Psoas muscle (tissue), 8 donors: ENCODE data around the gene TNF. TPM values are rescaled to one million over a fixed set of nuclear protein-coding genes. Genes with fewer than 3 reads are reported as not detected.

ENCODE experiments used
- ATAC-seq, 4 donors: fragments of 200-7000 bp; cut with Tn5 transposase; one replicate each; pipeline ENCODE4 v1.9.1; 2020; ENCODE audit warnings: moderate library complexity in 3 of 4, mild to moderate bottlenecking in 2 of 4
- DNase-seq, 2 donors: peaks; one replicate each; pipeline ENCODE4 v3.0.0-alpha.2; 2020
- H3K27ac ChIP-seq: fragments of 200-600 bp; one replicate; pipeline ENCODE4 v1.8.0; 2022
- H3K27me3 ChIP-seq, 3 donors: fragments of 200-600 bp in 1 of 3; one replicate each; pipeline versions ENCODE4 v1.6.1 to v1.8.0; 2013 to 2022; ENCODE audit warnings: low read length in 2 of 3, mild to moderate bottlenecking in 2 of 3, moderate library complexity in 1 of 3; ENCODE audit not compliant: insufficient read depth in 3 of 3
- H3K36me3 ChIP-seq, 2 donors: fragments of 200-600 bp in 1 of 2; one replicate each; pipeline versions ENCODE4 v1.6.1 to v1.8.0; 2013 to 2022; ENCODE audit warnings: low read depth in 1 of 2, mild to moderate bottlenecking in 1 of 2, moderate library complexity in 1 of 2; ENCODE audit not compliant: insufficient read depth in 1 of 2
- H3K4me1 ChIP-seq: fragments of 200-600 bp; one replicate; pipeline ENCODE4 v1.8.0; 2022
- H3K4me3 ChIP-seq: fragments of 200-600 bp; one replicate; pipeline ENCODE4 v1.8.0; 2022; ENCODE audit warnings: mild to moderate bottlenecking
- H3K9me3 ChIP-seq: fragments of 200-600 bp; one replicate; pipeline ENCODE4 v1.8.0; 2022
- CTCF ChIP-seq: fragments of 200-600 bp; IDR thresholded peaks from one replicate; pipeline ENCODE4 v1.8.0; 2022; ENCODE audit warnings: antibody characterized with exemption
- WGBS, 3 donors: extraction: QIAGEN DNeasy Blood & Tissue Kit; methylation state at CpG; one replicate each; pipeline versions ENCODE4 v1.1.6 to v1.1.7; 2013; 5-methylcytosine and 5-hydroxymethylcytosine counted together
- intact Hi-C, 2 donors: fragments of 100-400 bp; cut with DNase I; formaldehyde crosslinking; loops; one replicate each; pipeline versions ENCODE4 v1.11.0 to v1.14.2; 2022
- polyA plus RNA-seq, 3 donors: library from polyadenylated mRNA; stranded (reverse); fragments of 200-250 nt; gene quantifications; one replicate each; pipeline ENCODE4 v1.2.3, GENCODE V29; 2013
- total RNA-seq, 4 donors: library from RNA; stranded (reverse); fragmentation: NEBNext Ultra II Directional in 2 of 4; extraction: Animal tissue kit (Norgen Biotek cat#: 25700) in 2 of 4; gene quantifications; one replicate each; pipeline versions ENCODE4 v1.2.1 to v1.2.4, GENCODE V29; 2021 to 2023
- donor health status: healthy with polysubstance abuse.
- donor health status: DM: no; HTN: no; CAD: no; lungs with moderate emphysema.
- donor health status: Bipolar disorder and iron deficiency.
- donor health status: healthy.
- donor health status: DM: yes; HTN: yes; CAD: no.
- donor health status: DM: no; HTN: no; CAD: no.
- donor health status: DM: no; HTN: no; CAD: no.
- donor health status: DM: yes; HTN: yes; CAD: no.

The TNF gene
- total and polyA plus RNA-seq, 7 donors: 0.09 to 0.81 (median 0.34) TPM; not detected in 2

DNA sequence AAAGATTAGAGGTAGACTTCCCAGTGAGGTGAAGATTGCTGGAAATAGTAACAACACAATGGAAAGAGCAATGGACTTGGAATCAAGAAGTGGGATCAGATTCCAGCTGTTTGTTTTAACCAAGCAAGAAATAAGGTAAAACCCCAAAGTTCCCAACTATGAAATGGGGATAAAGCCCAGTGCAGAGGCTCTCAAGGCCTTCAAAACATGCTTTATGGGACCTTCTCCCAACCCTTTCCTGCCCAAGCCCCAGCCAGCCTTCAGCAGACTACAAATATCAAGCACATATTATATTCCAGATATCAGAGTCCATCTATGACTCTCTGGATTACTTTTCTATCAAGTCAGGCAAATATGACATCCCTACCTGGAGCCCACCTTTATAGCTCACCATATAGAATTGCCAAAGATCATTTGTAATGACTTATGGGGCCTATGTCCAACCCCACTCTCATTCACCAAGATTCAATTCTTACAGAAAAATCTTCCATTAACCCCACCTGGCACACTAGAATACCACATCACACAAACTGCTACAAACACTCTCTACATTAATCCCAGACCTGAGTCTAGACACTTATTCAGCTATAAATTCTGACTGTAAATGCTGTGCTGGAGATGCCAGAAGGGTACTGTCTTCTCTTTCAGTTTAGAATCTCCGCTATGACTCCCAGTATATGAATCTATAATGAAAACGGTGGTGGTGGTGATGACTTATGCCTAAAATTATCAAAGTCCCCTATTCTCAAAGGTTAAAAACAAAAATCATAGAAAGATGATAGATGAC, 39.6 kb upstream of the TNF start:
- Histone ChIP-seq H3K4me3 (no peak overlapping the region), H3K27me3 (no peaks in the 10 kb centered on the region), H3K27ac (no peak overlapping the region), H3K9me3 (no peaks in the 10 kb centered on the region), H3K4me1 (peaks cover 20% of the 10 kb centered on the region), H3K36me3 (peaks cover 42 to 97% of the 10 kb centered on the region in 2 donors)
- ATAC-seq: no peak
- 32 to 38% (median 37%) methylated on average over 2 of the region's 2 CpGs for WGBS, 3 donors
- intact Hi-C loops: no loop called here
- TF ChIP-seq CTCF: no peak
- DNase-seq: no peak

GRCh38 chr6:31538805-31539400, 36.5 kb upstream of the TNF start:
- Histone ChIP-seq H3K4me1 (peaks cover 29% of the 10 kb centered on the region), H3K4me3 (peak overlapping the region; percentile 88)
- no peak for DNase-seq

GRCh38 chr6:31540640-31541039, 34.7 kb upstream of the TNF start:
- ATAC-seq (no peak), DNase-seq (no peak)
- intact Hi-C loops: loop anchor here (5.0 to 10.0 kb wide), 4 partner anchors 43 to 424 kb away; partner anchors contain the start of genes EHMT2 (in 1 of the 2) and MICB (in 1 of the 2)
- no peaks in the 10 kb centered on the region for H3K27me3 ChIP-seq
- WGBS, 3 donors: 15 to 19% (median 16%) methylated on average over 4 of the region's 4 CpGs
- TF ChIP-seq CTCF: no peak
- peak overlapping the region; percentile 92 for H3K27ac ChIP-seq
- peaks cover 29% of the 10 kb centered on the region for H3K4me1 ChIP-seq
- H3K36me3 ChIP-seq: peaks cover 26 to 48% of the 10 kb centered on the region in 2 donors
- H3K4me3 ChIP-seq: peak overlapping the region; percentile 88
- H3K9me3 ChIP-seq: no peaks in the 10 kb centered on the region

More at GRCh38 chr6:31538805-31539400, 36.5 kb upstream of the TNF start:
- H3K36me3 ChIP-seq: peaks cover 33 to 65% of the 10 kb centered on the region in 2 donors
- no peaks in the 10 kb centered on the region for H3K9me3 ChIP-seq
- H3K27ac ChIP-seq: peak overlapping the region; percentile 34
- intact Hi-C loops: no loop called here
- WGBS, 3 donors: 45 to 57% (median 46%) methylated on average over 6 of the region's 6 CpGs
- no peak for ATAC-seq
- no peak for TF ChIP-seq CTCF
- H3K27me3 ChIP-seq: no peaks in the 10 kb centered on the region

- no peak for TF ChIP-seq CTCF
- DNase-seq (peak in 1 of 2 donors; percentile 61), ATAC-seq (peak in 3 of 4 donors; percentile 19 to 57 (median 46))
- 0 to 1% (median 0%) methylated on average over 21 of the region's 21 CpGs for WGBS, 3 donors
- Histone ChIP-seq H3K4me3 (peak overlapping the region; percentile 88), H3K9me3 (no peaks in the 10 kb centered on the region), H3K36me3 (peaks cover 23 to 42% of the 10 kb centered on the region in 2 donors), H3K27me3 (no peaks in the 10 kb centered on the region), H3K27ac (peak overlapping the region; percentile 92), H3K4me1 (peaks cover 29% of the 10 kb centered on the region)
- intact Hi-C loops: loop anchor here (5.0 to 10.0 kb wide), 4 partner anchors 44 to 424 kb away; partner anchors contain the start of genes EHMT2 (in 1 of the 2) and MICB (in 1 of the 2)
These were observed 34.2 kb upstream of the TNF start for GRCh38 chr6:31541059-31541657.
